OCI-LY3 (cell line): Measurements from ENCODE around the gene HCRT.

Source experiments
- EZH2phosphoT487 ChIP-seq: fragments of 200-600 bp; shearing (Covaris generic); IDR thresholded peaks from 2 replicates; pipeline ENCODE4 v1.6.1; 2018; ENCODE audit warnings: antibody characterized with exemption, mixed run types, low read depth
- TF ChIP-seq, protein P1 (sequence below): fragments of 200-600, 300-600 bp; sonication (generic); IDR thresholded peaks from 2 replicates; pipeline ENCODE4 v1.5.1; 2014; ENCODE audit warnings: antibody characterized with exemption, low read length, low read depth

DNA sequence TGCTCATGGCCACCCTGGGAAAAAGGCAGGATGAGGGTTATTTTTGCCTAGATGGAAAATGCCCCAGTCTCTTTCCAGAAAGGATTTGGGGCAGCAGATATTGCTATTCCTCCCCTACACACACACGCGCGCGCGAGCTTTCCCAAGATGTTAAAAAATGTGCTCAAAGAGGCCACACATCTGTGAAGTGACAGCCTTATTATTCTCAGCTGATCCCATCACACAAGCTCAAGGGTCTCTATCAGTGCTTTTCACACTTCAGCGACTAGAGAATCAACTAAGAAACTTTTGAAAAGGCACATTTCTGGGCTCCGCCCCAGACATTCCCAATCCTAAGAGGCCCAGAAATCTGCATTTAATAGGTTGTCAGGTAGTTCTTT, 24.7 kb downstream of the HCRT start:
- TF ChIP-seq, protein P1, sequence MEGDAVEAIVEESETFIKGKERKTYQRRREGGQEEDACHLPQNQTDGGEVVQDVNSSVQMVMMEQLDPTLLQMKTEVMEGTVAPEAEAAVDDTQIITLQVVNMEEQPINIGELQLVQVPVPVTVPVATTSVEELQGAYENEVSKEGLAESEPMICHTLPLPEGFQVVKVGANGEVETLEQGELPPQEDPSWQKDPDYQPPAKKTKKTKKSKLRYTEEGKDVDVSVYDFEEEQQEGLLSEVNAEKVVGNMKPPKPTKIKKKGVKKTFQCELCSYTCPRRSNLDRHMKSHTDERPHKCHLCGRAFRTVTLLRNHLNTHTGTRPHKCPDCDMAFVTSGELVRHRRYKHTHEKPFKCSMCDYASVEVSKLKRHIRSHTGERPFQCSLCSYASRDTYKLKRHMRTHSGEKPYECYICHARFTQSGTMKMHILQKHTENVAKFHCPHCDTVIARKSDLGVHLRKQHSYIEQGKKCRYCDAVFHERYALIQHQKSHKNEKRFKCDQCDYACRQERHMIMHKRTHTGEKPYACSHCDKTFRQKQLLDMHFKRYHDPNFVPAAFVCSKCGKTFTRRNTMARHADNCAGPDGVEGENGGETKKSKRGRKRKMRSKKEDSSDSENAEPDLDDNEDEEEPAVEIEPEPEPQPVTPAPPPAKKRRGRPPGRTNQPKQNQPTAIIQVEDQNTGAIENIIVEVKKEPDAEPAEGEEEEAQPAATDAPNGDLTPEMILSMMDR: no peak
- TF ChIP-seq EZH2phosphoT487: no peak
